Sigmoid colon (tissue), 7 donors: ENCODE data around the gene SERTAD1. TPM values are rescaled to one million over a fixed set of nuclear protein-coding genes. Genes with fewer than 3 reads are reported as not detected.
"Not testable (repeated sequence)": the region's sequence is repeated elsewhere in the genome, so short reads cannot be mapped to it uniquely, and the experiment has no call there.

Source experiments
- DNase-seq: peaks from one replicate; pipeline ENCODE4 v3.0.0-alpha.2; 2019
- H3K27ac ChIP-seq, 4 donors: fragments of 200-600 bp; sonication (generic); one replicate each; pipeline ENCODE4 v1.5.1; 2016 to 2019; ENCODE audit warnings: mild to moderate bottlenecking in 1 of 4
- H3K27me3 ChIP-seq, 3 donors: fragments of 200-600 bp; sonication (generic); one replicate each; pipeline ENCODE4 v1.5.1; 2019; ENCODE audit warnings: mild to moderate bottlenecking in 1 of 3
- H3K36me3 ChIP-seq, 4 donors: fragments of 200-600 bp; sonication (generic); one replicate each; pipeline ENCODE4 v1.5.1; 2016 to 2019
- H3K4me1 ChIP-seq, 4 donors: fragments of 200-600 bp; sonication (generic); one replicate each; pipeline ENCODE4 v1.5.1; 2017 to 2019
- H3K4me3 ChIP-seq, 4 donors: fragments of 200-600 bp; sonication (generic); one replicate each; pipeline ENCODE4 v1.5.1; 2017 to 2019; ENCODE audit warnings: mild to moderate bottlenecking in 2 of 4, moderate library complexity in 1 of 4
- H3K9me3 ChIP-seq, 4 donors: fragments of 200-600 bp in 3 of 4; sonication (generic) in 3 of 4; one replicate each; pipeline versions ENCODE4 v1.5.1 to v1.6.1; 2013 to 2019
- CTCF ChIP-seq, 4 experiments: fragments of 450-650 bp in 3 of 4; fragments of 200-600 bp in 1 of 4; IDR thresholded peaks; one replicate each; pipeline ENCODE4 v1.5.1; 2016 to 2019; ENCODE audit warnings: antibody characterized with exemption in 4 of 4, mild to moderate bottlenecking in 3 of 4, moderate library complexity in 2 of 4
- EP300 ChIP-seq, 4 donors: sonication (generic); formaldehyde crosslinking; IDR thresholded peaks; one replicate each; pipeline ENCODE4 v1.6.1; 2017; ENCODE audit warnings: antibody characterized with exemption in 4 of 4
- POLR2A ChIP-seq, 2 donors: fragments of 450-650 bp; IDR thresholded peaks; one replicate each; pipeline ENCODE4 v1.6.1; 2016; ENCODE audit warnings: antibody characterized with exemption in 2 of 2, mild to moderate bottlenecking in 2 of 2, moderate library complexity in 2 of 2
- POLR2AphosphoS5 ChIP-seq, 4 donors: sonication (generic); formaldehyde crosslinking; IDR thresholded peaks; one replicate each; pipeline ENCODE4 v1.6.1; 2017; ENCODE audit warnings: antibody characterized with exemption in 4 of 4
- WGBS, 2 donors: extraction: QIAGEN DNeasy Blood & Tissue Kit; methylation state at CpG; one replicate each; pipeline ENCODE4 v1.1.7; 2013; 5-methylcytosine and 5-hydroxymethylcytosine counted together
- intact Hi-C: fragments of 100-400 bp; cut with DNase I; formaldehyde crosslinking; loops from one replicate; pipeline ENCODE4 v1.15.1; 2023
- polyA plus RNA-seq, 3 donors: library from polyadenylated mRNA; stranded (reverse); fragments of 200-250 nt; gene quantifications; one replicate each; pipeline ENCODE4 v1.2.3, GENCODE V29; 2013
- total RNA-seq, 4 donors: library from RNA; depleted of rRNA; stranded (reverse); fragments of >200 nt; gene quantifications; one replicate each; pipeline ENCODE4 v1.1.0, GENCODE V29; 2016
- donor health status: healthy with polysubstance abuse.
- donor health status: Bipolar disorder and iron deficiency.
- donor health status: healthy.

The SERTAD1 gene
- total and polyA plus RNA-seq, 7 donors = 10.2 to 44.4 (median 18.6) TPM

GRCh38 chr19:40431698-40432097 is 5.9 kb upstream of the SERTAD1 start:
- peak overlapping the region; percentile 93 to 97 (median 95) for H3K27ac ChIP-seq
- no peaks in the 10 kb centered on the region for H3K27me3 ChIP-seq
- WGBS, 2 donors = 91% methylated on average over 3 of the region's 3 CpGs

GRCh38 chr19:40430242-40430641 is 4.5 kb upstream of the SERTAD1 start:
- intact Hi-C loops, H3K36me3 ChIP-seq, H3K9me3 ChIP-seq, H3K4me3 ChIP-seq, H3K27me3 ChIP-seq, H3K27ac ChIP-seq, DNase-seq: not testable (repeated sequence)
- WGBS, 2 donors = 93 to 98% methylated on average over 10 of the region's 10 CpGs
- H3K4me1 ChIP-seq = peaks cover 0 to 36% (median 27%) of the 10 kb centered on the region in 4 donors

More at GRCh38 chr19:40431698-40432097, 5.9 kb upstream of the SERTAD1 start:
- DNase-seq = no peak
- intact Hi-C loops = no loop called here
- H3K4me3 ChIP-seq = no peak overlapping the region
- no peaks in the 10 kb centered on the region for H3K9me3 ChIP-seq
- H3K4me1 ChIP-seq = peaks cover 0 to 38% (median 24%) of the 10 kb centered on the region in 4 donors
- no peak for TF ChIP-seq POLR2AphosphoS5 (IDR thresholded peaks at IDR 0.05)
- TF ChIP-seq CTCF (IDR thresholded peaks at IDR 0.05) = no peak
- no peak for TF ChIP-seq EP300 (IDR thresholded peaks at IDR 0.05)
- no peak for TF ChIP-seq POLR2A (IDR thresholded peaks at IDR 0.05)
- no peaks in the 10 kb centered on the region for H3K36me3 ChIP-seq

GRCh38 chr19:40428197-40428596 is 2.4 kb upstream of the SERTAD1 start:
- 94% methylated on average over 7 of the region's 7 CpGs for WGBS, 2 donors
- H3K36me3 ChIP-seq, H3K27me3 ChIP-seq, DNase-seq, H3K9me3 ChIP-seq, H3K27ac ChIP-seq, H3K4me3 ChIP-seq: not testable (repeated sequence)
- intact Hi-C loops = loop anchor here (10.0 kb wide), 1 partner anchor 143 kb away; the partner anchor contains the start of gene AKT2
- H3K4me1 ChIP-seq = peaks cover 0 to 41% (median 32%) of the 10 kb centered on the region in 4 donors

GRCh38 chr19:40424637-40425449 is 949 bp downstream of the SERTAD1 start:
- Histone ChIP-seq H3K27me3 (no peaks in the 10 kb centered on the region), H3K36me3 (peaks cover 6 to 12% (median 9%) of the 10 kb centered on the region in 4 donors), H3K27ac (peak overlapping the region; percentile 95 to 100 (median 99)), H3K9me3 (no peaks in the 10 kb centered on the region), H3K4me3 (peak overlapping the region; percentile 61 to 98 (median 86)), H3K4me1 (peaks cover 0 to 47% (median 37%) of the 10 kb centered on the region in 4 donors)
- DNase-seq = no peak
- TF ChIP-seq CTCF (IDR thresholded peaks at IDR 0.05) (no peak), EP300 (IDR thresholded peaks at IDR 0.05) (no peak), POLR2AphosphoS5 (IDR thresholded peaks at IDR 0.05) (no peak), POLR2A (IDR thresholded peaks at IDR 0.05) (no peak)
- intact Hi-C loops = loop anchor here (1.0 to 10.0 kb wide), 5 partner anchors 18 to 177 kb away; partner anchors contain the start of genes AKT2, C19orf47, LTBP4 and PLD3
- WGBS, 2 donors = 1% methylated on average over 28 of the region's 28 CpGs

GRCh38 chr19:40423938-40424337 is 1.9 kb downstream of the SERTAD1 start:
- Histone ChIP-seq H3K36me3 (peaks cover 6 to 12% (median 9%) of the 10 kb centered on the region in 4 donors), H3K4me1 (peaks cover 0 to 47% (median 37%) of the 10 kb centered on the region in 4 donors), H3K27ac (peak overlapping the region; percentile 95 to 100 (median 99)), H3K27me3 (no peaks in the 10 kb centered on the region), H3K4me3 (peak overlapping the region in 2 of 4 donors; percentile 74 to 98), H3K9me3 (no peaks in the 10 kb centered on the region)
- intact Hi-C loops = loop anchor here (5.0 to 10.0 kb wide), 4 partner anchors 77 to 178 kb away; partner anchors contain the start of genes AKT2, C19orf47, LTBP4 and PLD3
- no peak for DNase-seq
- no peak for TF ChIP-seq EP300 (IDR thresholded peaks at IDR 0.05)
- no peak for TF ChIP-seq POLR2AphosphoS5 (IDR thresholded peaks at IDR 0.05)
- no peak for TF ChIP-seq CTCF (IDR thresholded peaks at IDR 0.05)
- no peak for TF ChIP-seq POLR2A (IDR thresholded peaks at IDR 0.05)
- 92 to 93% methylated on average over 6 of the region's 6 CpGs for WGBS, 2 donors
